ENCODE results near the gene CEP43. TPM values are rescaled to one million over a fixed set of nuclear protein-coding genes. Genes with fewer than 3 reads are reported as not detected.
A peak's percentile ranks its signal among the peaks of the same experiment; 100 is the strongest.

The CEP43 gene
- total RNA-seq, 4 donors from 2014 or later = 13.0 to 18.6 (median 13.3) TPM

- H3K27ac ChIP-seq = peak overlapping the region; percentile 85 to 93 (median 88)
- H3K36me3 ChIP-seq = peaks cover 0 to 12% (median 0%) of the 10 kb centered on the region in 3 donors
- H3K27me3 ChIP-seq = no peaks in the 10 kb centered on the region
- WGBS, 2 donors = 0 to 17% methylated on average over 1 of the region's 54 CpGs
- no peak for DNase-seq
- peak overlapping the region; percentile 64 to 95 (median 94) for H3K4me3 ChIP-seq
- intact Hi-C loops (cut with DNase I) = no loop called here
- no peaks in the 10 kb centered on the region for H3K9me3 ChIP-seq
- TF ChIP-seq POLR2A (IDR thresholded peaks at IDR 0.05) (no peak), CTCF (IDR thresholded peaks at IDR 0.05) (no peak)
- H3K4me1 ChIP-seq = peaks cover 7 to 52% (median 9%) of the 10 kb centered on the region in 3 donors
Measured at GRCh38 chr6:166955865-166956443, 43.2 kb upstream of the CEP43 start.

- WGBS, 2 donors = 3% methylated on average over 12 of the region's 71 CpGs; no CpG with 5 or more reads in 1 of the 2 donors
- Histone ChIP-seq H3K36me3 (peaks cover 0 to 12% (median 0%) of the 10 kb centered on the region in 3 donors), H3K4me1 (peaks cover 7 to 51% (median 9%) of the 10 kb centered on the region in 3 donors), H3K4me3 (peak within 1 kb of the TSS; percentile 64 to 95 (median 94)), H3K27ac (peak within 1 kb of the TSS; percentile 85 to 93 (median 88)), H3K27me3 (no peaks in the 10 kb centered on the region), H3K9me3 (no peaks in the 10 kb centered on the region)
- TF ChIP-seq CTCF (IDR thresholded peaks at IDR 0.05) (no peak), POLR2A (IDR thresholded peaks at IDR 0.05) (peak in 2 of 4 donors; percentile 57 to 94)
- peak; percentile 81 for DNase-seq
- intact Hi-C loops (cut with DNase I) = no loop called here
Measured at GRCh38 chr6:166956444-166957086, 42.6 kb upstream of the CEP43 start, which contains the start of gene RNASET2. RNASET2 (minus strand) TSS chr6:166956550; CDS start chr6:166956182, 368 bp downstream.

DNA sequence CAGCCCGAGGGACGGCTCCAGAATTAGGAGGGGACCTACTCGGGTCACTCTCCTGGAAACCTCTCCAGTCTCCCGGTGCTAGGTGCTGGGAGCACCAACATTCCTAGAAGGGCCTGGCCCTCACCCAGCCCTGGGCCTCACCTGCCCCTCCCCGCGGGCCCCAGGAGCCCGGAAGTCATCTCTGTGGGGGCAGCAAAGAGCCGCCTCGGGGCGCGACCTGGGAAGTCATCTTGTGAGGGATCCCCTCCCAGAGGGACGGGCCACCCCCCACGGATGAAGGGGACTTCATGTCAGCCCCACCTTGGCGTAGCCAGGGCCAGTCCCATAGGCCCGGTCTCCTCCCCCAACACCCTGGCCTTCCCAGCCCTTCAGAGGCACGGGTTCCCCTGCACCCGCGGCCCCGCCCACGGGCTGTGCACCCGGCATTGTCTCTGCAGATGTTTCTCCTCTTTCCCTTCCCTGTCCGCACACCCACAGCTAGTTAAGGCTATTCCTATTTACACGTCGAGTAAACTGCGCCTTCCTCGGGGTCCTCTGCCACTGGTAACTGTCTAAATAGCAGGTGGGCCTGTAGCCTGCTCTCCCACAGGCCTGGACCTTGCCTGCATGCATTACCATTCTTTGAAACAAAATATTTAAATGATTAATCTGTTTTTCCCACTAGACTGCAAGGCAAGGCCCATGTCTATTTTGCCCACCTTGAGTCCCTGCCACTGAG is 42.0 kb upstream of the CEP43 start:
- intact Hi-C loops (cut with DNase I) = no loop called here
- TF ChIP-seq POLR2A (IDR thresholded peaks at IDR 0.05) (peak in 1 of 4 donors; percentile 21), CTCF (IDR thresholded peaks at IDR 0.05) (no peak)
- Histone ChIP-seq H3K4me1 (peaks cover 7 to 51% (median 9%) of the 10 kb centered on the region in 3 donors), H3K27me3 (no peaks in the 10 kb centered on the region), H3K36me3 (peaks cover 0 to 5% (median 0%) of the 10 kb centered on the region in 3 donors), H3K9me3 (no peaks in the 10 kb centered on the region), H3K4me3 (peak overlapping the region; percentile 64 to 95 (median 94)), H3K27ac (peak overlapping the region; percentile 85 to 93 (median 88))
- WGBS, 2 donors = 12 to 17% methylated on average over 13 to 15 of the region's 26 CpGs
- DNase-seq = peak; percentile 13

- peak overlapping the region in 3 of 4 donors; percentile 86 to 93 (median 89) for H3K27ac ChIP-seq
- DNase-seq = no peak
- H3K36me3 ChIP-seq = peaks cover 0 to under 1% (median 0%) of the 10 kb centered on the region in 3 donors
- peaks cover 7 to 51% (median 9%) of the 10 kb centered on the region in 3 donors for H3K4me1 ChIP-seq
- H3K4me3 ChIP-seq = peak overlapping the region in 1 of 4 donors; percentile 92
- WGBS, 2 donors = 78 to 91% methylated on average over 5 of the region's 5 CpGs
- TF ChIP-seq CTCF (IDR thresholded peaks at IDR 0.05) = no peak
- no peak for TF ChIP-seq POLR2A (IDR thresholded peaks at IDR 0.05)
- H3K27me3 ChIP-seq = no peaks in the 10 kb centered on the region
- intact Hi-C loops (cut with DNase I) = no loop called here
- H3K9me3 ChIP-seq = no peaks in the 10 kb centered on the region
Measured at GRCh38 chr6:166957805-166958076, 41.5 kb upstream of the CEP43 start.

Data from esophagus squamous epithelium (tissue), 5 donors.